GM10266 (cell line): Measurements from ENCODE around the gene LRRIQ3.

Experiments
- DNase-seq: peaks from one replicate; pipeline ENCODE4 v3.0.0; 2012; ENCODE audit errors: extremely low spot score
- CTCF ChIP-seq: IDR thresholded peaks from 2 replicates; pipeline ENCODE4 v1.5.1; 2012; ENCODE audit warnings: mild to moderate bottlenecking, low read depth; ENCODE audit not compliant: control insufficient read depth, insufficient read depth; ENCODE audit errors: missing control alignments

LRRIQ3 gene

GRCh38 chr1:74113333-74113732 lies 84.6 kb downstream of the LRRIQ3 start:
- TF ChIP-seq CTCF, result no peak

GRCh38 chr1:74107394-74107793 lies 90.6 kb downstream of the LRRIQ3 start:
- no peak for DNase-seq
- no peak for TF ChIP-seq CTCF

More at GRCh38 chr1:74113333-74113732, 84.6 kb downstream of the LRRIQ3 start:
- DNase-seq, result no peak

- DNase-seq, result no peak
- TF ChIP-seq CTCF, result no peak
Observed at GRCh38 chr1:74091371-74091770, 106.6 kb downstream of the LRRIQ3 start.

- DNase-seq, result no peak
- TF ChIP-seq CTCF, result no peak
Observed at GRCh38 chr1:74083128-74083527, 114.8 kb downstream of the LRRIQ3 start.

DNA sequence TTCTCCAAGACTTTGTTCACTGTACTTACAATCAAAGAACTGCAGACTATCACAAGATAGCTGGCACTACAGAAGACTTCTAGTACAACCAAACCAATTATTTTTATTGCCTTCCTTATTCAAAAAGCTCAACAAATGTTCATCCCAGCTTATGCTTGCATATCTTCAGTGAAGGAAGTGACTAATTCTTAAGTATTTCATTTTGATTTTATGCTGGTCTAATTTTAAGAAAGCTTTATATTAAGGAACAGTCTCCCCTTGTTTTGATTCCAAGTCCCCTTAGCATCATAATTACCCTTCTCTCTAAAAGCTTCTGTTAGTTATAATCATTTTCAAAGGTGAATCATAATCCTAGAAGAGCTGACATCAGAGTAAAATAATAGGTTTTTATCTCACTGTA lies 132.9 kb downstream of the LRRIQ3 start:
- DNase-seq, result no peak
- no peak for TF ChIP-seq CTCF

DNA sequence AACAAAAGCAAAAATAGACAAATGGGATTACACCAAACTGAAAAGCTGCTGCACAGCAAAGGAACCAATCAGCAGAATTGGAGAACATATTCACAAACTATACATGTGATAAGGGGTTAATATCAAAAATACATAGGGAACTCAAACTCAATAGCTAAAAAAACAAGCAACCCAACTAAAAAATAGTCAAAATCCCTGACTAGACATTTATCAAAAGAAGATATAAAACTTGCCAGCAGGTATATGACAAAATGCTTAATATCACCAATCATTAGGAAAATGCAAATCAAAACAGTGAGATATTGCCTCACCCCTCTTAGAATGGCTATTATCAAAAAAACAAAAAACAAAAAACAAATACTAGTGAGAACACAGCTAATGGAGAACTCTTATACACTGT lies 140.3 kb downstream of the LRRIQ3 start:
- TF ChIP-seq CTCF, result no peak
- DNase-seq, result no peak

- DNase-seq, result no peak
- TF ChIP-seq CTCF, result no peak
Observed at GRCh38 chr1:74053407-74053806, 144.6 kb downstream of the LRRIQ3 start.
